ENCODE data around the gene PF4V1.

The PF4V1 gene

DNA sequence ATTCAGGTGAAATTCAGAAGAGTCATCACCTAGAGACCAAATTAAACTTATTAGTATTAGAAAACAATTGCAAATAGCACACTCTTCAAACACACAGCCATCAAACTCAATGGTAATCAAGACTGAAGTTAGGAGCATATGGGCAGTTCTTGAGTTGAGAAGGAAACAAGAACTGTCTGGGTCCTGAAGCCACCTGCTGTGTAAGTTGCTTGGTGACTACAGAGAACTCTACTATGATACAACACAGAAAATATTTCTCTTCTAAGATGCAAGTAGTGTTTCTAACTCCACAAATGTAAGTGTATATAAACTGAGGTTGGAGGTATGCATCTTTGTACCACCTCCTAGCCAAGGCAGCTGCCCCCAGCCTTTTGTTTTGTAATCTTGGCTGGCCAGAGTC is 325 bp upstream of the PF4V1 start:
- no peak for DNase-seq (ENCODE audit: low read depth)
- no peak overlapping the region for H3K4me3 ChIP-seq (ENCODE audit: low read length)
- TF ChIP-seq, protein P1, sequence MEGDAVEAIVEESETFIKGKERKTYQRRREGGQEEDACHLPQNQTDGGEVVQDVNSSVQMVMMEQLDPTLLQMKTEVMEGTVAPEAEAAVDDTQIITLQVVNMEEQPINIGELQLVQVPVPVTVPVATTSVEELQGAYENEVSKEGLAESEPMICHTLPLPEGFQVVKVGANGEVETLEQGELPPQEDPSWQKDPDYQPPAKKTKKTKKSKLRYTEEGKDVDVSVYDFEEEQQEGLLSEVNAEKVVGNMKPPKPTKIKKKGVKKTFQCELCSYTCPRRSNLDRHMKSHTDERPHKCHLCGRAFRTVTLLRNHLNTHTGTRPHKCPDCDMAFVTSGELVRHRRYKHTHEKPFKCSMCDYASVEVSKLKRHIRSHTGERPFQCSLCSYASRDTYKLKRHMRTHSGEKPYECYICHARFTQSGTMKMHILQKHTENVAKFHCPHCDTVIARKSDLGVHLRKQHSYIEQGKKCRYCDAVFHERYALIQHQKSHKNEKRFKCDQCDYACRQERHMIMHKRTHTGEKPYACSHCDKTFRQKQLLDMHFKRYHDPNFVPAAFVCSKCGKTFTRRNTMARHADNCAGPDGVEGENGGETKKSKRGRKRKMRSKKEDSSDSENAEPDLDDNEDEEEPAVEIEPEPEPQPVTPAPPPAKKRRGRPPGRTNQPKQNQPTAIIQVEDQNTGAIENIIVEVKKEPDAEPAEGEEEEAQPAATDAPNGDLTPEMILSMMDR (IDR thresholded peaks at IDR 0.05; ENCODE audit: insufficient read depth, low read depth, low read length, missing control alignments) = no peak

DNA sequence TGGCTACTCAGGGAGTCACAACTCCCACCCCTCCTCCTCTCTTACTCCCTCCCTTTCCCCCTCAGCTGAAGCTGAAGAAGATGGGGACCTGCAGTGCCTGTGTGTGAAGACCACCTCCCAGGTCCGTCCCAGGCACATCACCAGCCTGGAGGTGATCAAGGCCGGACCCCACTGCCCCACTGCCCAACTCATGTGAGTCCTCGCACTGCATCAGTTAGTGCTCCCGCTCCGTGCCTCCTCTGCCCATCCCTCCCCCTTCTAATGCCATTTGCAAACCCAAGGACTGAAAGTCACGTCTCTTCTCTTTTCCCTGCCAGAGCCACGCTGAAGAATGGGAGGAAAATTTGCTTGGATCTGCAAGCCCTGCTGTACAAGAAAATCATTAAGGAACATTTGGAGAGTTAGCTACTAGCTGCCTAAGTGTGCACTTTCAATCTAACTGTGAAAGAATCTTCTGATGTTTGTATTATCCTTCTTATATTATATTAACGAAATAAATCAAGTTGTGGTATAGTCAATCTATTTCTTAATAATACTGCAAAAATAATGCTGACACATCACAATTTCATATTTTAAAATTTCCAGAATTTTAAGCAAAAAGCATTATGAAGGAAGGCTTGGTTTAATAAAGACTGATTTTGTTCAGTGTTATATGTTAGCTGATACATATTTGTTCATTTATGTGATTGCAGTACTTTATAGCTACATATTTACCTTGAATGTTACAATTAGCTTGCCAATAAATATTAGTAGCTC is 800 bp downstream of the PF4V1 start:
- no peak overlapping the region for H3K4me3 ChIP-seq (ENCODE audit: low read length)
- TF ChIP-seq, protein P1 (IDR thresholded peaks at IDR 0.05; ENCODE audit: insufficient read depth, low read depth, low read length, missing control alignments) = no peak
- no peak for DNase-seq (ENCODE audit: low read depth)

DNA sequence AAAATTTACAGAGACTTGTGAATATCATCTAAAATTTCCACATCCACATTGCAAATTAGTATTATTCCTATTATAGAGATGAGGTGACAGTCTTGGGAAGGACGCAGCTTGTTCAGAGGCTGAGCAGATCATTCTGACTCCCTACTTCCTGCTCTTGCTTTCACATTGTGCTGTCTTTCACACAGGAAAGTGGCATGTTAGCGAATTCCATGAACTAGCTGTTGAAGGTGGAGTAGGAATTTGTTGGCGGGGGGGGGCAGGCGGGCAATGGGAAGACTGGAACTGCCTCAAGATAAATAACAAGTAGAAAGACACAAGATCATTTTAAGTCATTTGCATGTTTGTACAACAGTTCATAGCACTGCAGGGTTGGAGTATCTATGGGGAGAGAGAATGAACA is 2.3 kb downstream of the PF4V1 start:
- no peak overlapping the region for H3K4me3 ChIP-seq (ENCODE audit: low read length)
- TF ChIP-seq, protein P1 (IDR thresholded peaks at IDR 0.05; ENCODE audit: insufficient read depth, low read depth, low read length, missing control alignments) = no peak

DNA sequence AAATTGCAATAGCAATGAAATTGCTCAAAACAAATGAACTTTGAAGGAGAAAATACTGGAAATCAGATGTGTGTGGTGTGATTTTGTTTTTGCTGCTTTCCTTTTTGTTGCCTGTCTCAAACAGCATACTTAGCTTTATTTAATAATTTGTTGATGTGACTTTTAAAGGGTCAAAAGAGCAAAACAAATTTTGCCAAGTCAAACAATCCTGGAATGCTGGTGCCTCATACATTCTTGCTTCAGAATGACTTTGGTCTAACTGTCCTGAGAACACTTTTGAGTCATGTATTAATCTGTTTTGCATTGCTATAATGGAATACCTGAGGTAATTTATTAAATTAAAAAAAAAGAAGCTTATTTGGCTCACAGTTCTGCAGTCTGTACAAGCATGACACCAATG is 3.4 kb downstream of the PF4V1 start:
- peak; percentile 27 for DNase-seq (ENCODE audit: low read depth)
- TF ChIP-seq, protein P1 (IDR thresholded peaks at IDR 0.05; ENCODE audit: insufficient read depth, low read depth, low read length, missing control alignments) = no peak
- H3K4me3 ChIP-seq (ENCODE audit: low read length) = no peak overlapping the region

More for the DNA sequence above, 2.3 kb downstream of the PF4V1 start:
- DNase-seq (ENCODE audit: low read depth) = peak; percentile 35

DNA sequence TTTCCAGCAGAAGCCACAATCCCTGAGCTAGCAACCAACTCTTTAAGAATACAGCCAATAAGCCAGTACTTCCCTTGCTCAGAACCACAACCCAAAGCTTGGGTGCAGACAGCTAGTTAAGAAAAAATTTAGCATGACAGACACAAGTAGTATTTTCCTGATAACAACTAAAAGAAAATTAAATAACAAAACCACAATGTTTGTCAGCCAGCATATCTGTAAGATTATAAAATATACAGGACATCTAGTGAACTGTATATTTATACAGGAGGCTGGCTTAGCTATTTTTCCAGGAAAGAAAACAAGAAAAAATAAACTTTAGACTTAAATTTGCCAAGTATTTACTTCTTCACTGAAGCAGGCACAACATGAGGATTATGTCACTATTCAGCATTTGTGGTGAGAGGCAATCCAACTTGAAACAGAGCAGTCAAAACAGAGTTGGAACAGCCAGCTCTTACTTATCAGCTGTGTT is 6.6 kb downstream of the PF4V1 start:
- no peak for DNase-seq (ENCODE audit: low read depth)
- TF ChIP-seq, protein P1 (IDR thresholded peaks at IDR 0.05; ENCODE audit: insufficient read depth, low read depth, low read length, missing control alignments) = no peak
- H3K4me3 ChIP-seq (ENCODE audit: low read length) = no peak overlapping the region

DNA sequence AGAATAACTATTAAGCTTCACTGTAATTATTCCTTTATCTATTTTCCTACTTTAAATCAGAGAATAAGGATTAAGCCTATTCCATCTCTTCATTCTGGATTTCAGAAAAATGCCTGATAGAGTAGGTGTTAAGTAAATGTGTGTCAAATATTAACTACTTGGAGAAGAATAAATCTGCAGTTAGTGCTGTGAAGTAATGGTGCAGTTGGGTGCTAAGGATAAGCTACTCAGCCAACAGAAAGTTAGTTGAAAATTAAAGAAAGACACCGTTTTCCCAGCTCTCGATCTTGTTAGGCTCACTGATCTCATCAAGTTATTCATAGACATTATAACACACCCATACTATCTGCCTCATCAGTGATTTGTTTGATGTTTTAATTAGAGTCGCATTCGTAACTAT is 7.1 kb downstream of the PF4V1 start:
- TF ChIP-seq, protein P1 (IDR thresholded peaks at IDR 0.05; ENCODE audit: insufficient read depth, low read depth, low read length, missing control alignments) = no peak
- DNase-seq (ENCODE audit: low read depth) = no peak
- no peak overlapping the region for H3K4me3 ChIP-seq (ENCODE audit: low read length)

DNA sequence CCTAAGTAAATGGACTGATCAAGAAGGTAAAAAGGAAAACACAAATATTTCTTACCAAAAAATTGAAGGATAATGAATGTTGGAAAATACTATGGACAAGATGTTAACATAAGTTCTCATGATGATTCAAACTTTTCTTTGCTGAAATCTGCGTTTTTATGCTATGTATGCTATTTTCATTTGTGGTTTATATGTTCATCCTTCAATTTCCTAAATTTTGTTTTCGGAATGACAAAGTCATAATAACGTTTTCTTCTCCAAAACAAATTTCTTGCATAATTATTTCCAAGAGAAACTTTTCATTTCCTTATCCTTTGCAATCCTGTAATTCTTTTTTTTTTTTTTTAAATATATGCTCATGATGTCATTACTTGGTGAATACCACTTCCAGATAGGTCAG is 7.8 kb downstream of the PF4V1 start:
- H3K4me3 ChIP-seq (ENCODE audit: low read length) = no peak overlapping the region
- DNase-seq (ENCODE audit: low read depth) = no peak
- TF ChIP-seq, protein P1 (IDR thresholded peaks at IDR 0.05; ENCODE audit: insufficient read depth, low read depth, low read length, missing control alignments) = no peak

All from epithelial cell of esophagus (primary cell).